WTC11 (cell line): ENCODE data around the gene FOXJ3.

Experiments
- AR ChIP-seq: fragments of 250-450 bp; sonication (Bioruptor Pico); IDR thresholded peaks from 2 replicates; pipeline ENCODE4 v1.9.0; 2021; ENCODE audit warnings: mild to moderate bottlenecking
- CTCF ChIP-seq: fragments of 200-600 bp; IDR thresholded peaks from 2 replicates; pipeline ENCODE4 v1.8.0; 2022; ENCODE audit warnings: antibody characterized with exemption
- ETV6 ChIP-seq: sonication (generic); formaldehyde crosslinking; IDR thresholded peaks from 2 replicates; pipeline ENCODE4 v1.8.1; 2022; ENCODE audit warnings: mild to moderate bottlenecking, missing genetic modification reagents
- FOXP1 ChIP-seq: sonication (generic); formaldehyde crosslinking; IDR thresholded peaks from 2 replicates; pipeline ENCODE4 v1.8.0; 2022; ENCODE audit warnings: missing genetic modification reagents, mild to moderate bottlenecking, moderate library complexity, borderline replicate concordance
- USF1 ChIP-seq: sonication (generic); formaldehyde crosslinking; IDR thresholded peaks from 2 replicates; pipeline ENCODE4 v1.8.0; 2022; ENCODE audit warnings: mild to moderate bottlenecking, missing genetic modification reagents
- USF2 ChIP-seq: sonication (generic); formaldehyde crosslinking; IDR thresholded peaks from 2 replicates; pipeline ENCODE4 v1.8.1; 2023; ENCODE audit warnings: mild to moderate bottlenecking, missing genetic modification reagents, moderate library complexity
- ZNF396 ChIP-seq: fragments of 250-450 bp; sonication (Bioruptor Pico); IDR thresholded peaks from 2 replicates; pipeline ENCODE4 v1.8.0; 2021; ENCODE audit warnings: mild to moderate bottlenecking, moderate library complexity, borderline replicate concordance

GRCh38 chr1:42379794-42380585 lies 45.0 kb upstream of the FOXJ3 start:
- TF ChIP-seq AR (CRISPR knock-in tag) (no peak), ZNF396 (CRISPR knock-in tag) (no peak), CTCF (no peak), USF2 (no peak), FOXP1 (CRISPR knock-in tag) (no peak), ETV6 (CRISPR knock-in tag) (no peak), USF1 (CRISPR knock-in tag) (no peak)
